HFFc6 (cell line): ENCODE data around the gene RNASE11. TPM values are rescaled to one million over a fixed set of nuclear protein-coding genes. Genes with fewer than 3 reads are reported as not detected.

Source experiments
- DNase-seq: peaks from one replicate; pipeline ENCODE4 v3.0.0-alpha.2; 2018
- H3K27ac Mint-ChIP-seq: 2 replicates; pipeline ENCODE4 v1.8.0; 2020; ENCODE audit warnings: mild to moderate bottlenecking, mixed read lengths
- H3K27me3 Mint-ChIP-seq: 2 replicates; pipeline ENCODE4 v1.8.0; 2021; ENCODE audit warnings: mild to moderate bottlenecking, moderate library complexity, mixed read lengths; ENCODE audit not compliant: insufficient read depth
- H3K36me3 Mint-ChIP-seq: 2 replicates; pipeline ENCODE4 v1.8.0; 2021; ENCODE audit warnings: low read depth, mixed read lengths
- H3K4me1 Mint-ChIP-seq: 2 replicates; pipeline ENCODE4 v1.8.0; 2020; ENCODE audit warnings: low read depth, mixed read lengths
- H3K4me3 Mint-ChIP-seq: 2 replicates; pipeline ENCODE4 v1.8.0; 2020; ENCODE audit warnings: mild to moderate bottlenecking, moderate library complexity, mixed read lengths
- H3K9me3 Mint-ChIP-seq: 2 replicates; pipeline ENCODE4 v1.8.0; 2020; ENCODE audit warnings: mild to moderate bottlenecking, mixed read lengths
- total RNA-seq, 6 experiments: library from RNA; stranded (reverse); fragmentation: NEBNext Ultra II Directional; extraction: Animal tissue kit (Norgen Biotek cat#: 25700); gene quantifications; 2 replicates in 1 of 6; 3 replicates in 5 of 6; pipeline ENCODE4 v1.2.3, GENCODE V29; 2021
- TF ChIP-seq, protein P1 (sequence below): fragments of 200-600 bp; sonication (generic); IDR thresholded peaks from 2 replicates; pipeline ENCODE4 v1.5.0; 2021; ENCODE audit warnings: antibody characterized with exemption, mild to moderate bottlenecking

The RNASE11 gene
- total RNA-seq, 6 experiments from 2014 or later: not detected

DNA sequence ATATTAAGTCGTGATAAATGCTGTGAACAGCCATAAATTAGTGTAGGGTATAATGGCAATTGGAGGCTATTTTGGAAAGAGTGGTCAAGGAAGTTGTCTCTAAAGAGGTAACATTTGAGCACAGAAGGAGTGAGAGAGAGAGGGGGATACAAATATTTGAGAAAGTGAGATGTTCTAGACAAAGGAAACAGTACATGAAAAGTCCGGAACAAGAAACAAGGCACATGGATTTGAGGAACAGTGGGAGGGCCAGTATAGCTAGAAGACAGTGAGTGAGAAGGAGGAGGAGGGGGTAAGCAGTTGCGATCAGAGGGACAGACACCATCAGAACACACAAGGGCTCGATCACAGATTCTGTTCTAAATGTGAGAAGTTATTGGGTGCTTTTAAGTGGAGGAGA is 23.5 kb upstream of the RNASE11 start:
- Mint-ChIP-seq H3K27me3 (no peaks in the 10 kb centered on the region; the same call in 1 of the 2 replicates), H3K27ac (no peak overlapping the region), H3K9me3 (no peaks in the 10 kb centered on the region), H3K4me1 (peaks cover 19% of the 10 kb centered on the region; the same call in 1 of the 2 replicates), H3K4me3 (no peak overlapping the region), H3K36me3 (no peaks in the 10 kb centered on the region)
- no peak for DNase-seq
- TF ChIP-seq, protein P1, sequence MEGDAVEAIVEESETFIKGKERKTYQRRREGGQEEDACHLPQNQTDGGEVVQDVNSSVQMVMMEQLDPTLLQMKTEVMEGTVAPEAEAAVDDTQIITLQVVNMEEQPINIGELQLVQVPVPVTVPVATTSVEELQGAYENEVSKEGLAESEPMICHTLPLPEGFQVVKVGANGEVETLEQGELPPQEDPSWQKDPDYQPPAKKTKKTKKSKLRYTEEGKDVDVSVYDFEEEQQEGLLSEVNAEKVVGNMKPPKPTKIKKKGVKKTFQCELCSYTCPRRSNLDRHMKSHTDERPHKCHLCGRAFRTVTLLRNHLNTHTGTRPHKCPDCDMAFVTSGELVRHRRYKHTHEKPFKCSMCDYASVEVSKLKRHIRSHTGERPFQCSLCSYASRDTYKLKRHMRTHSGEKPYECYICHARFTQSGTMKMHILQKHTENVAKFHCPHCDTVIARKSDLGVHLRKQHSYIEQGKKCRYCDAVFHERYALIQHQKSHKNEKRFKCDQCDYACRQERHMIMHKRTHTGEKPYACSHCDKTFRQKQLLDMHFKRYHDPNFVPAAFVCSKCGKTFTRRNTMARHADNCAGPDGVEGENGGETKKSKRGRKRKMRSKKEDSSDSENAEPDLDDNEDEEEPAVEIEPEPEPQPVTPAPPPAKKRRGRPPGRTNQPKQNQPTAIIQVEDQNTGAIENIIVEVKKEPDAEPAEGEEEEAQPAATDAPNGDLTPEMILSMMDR: no peak

DNA sequence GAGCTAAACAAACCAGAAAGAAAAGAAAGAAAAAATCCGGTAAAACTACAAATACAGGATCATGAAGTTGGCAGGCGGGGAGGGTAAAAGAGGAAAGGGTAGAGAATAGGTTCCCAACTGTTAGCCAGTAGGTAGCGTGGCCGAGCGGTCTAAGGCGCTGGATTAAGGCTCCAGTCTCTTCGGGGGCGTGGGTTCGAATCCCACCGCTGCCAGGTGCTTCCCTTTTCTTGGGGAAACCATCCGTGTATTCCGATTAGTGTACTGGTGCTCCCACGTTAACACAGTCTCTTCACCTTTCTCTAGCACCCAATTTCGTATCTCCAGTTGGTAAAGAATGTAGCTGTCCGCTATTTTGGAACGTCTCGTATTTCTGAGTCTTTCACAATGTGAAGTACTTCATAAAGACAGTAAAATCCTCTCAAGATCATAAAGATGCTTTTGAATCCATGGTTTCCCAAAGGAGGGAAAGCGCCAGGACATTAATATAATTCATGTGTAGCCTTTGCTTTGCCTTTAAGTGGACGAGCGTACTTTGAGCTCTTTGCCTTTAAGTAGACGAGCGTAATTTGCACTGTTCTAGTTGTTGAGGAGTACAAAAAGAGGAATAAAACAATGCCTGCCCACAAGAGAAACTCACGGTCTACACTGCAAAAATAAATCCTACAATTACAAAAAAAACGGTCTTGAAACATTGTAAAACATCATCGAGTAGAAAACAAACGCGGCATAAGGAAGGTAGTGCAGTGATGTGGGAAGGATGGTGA is 22.4 kb upstream of the RNASE11 start:
- Mint-ChIP-seq H3K9me3 (no peaks in the 10 kb centered on the region), H3K27me3 (no peaks in the 10 kb centered on the region; the same call in 1 of the 2 replicates), H3K36me3 (no peaks in the 10 kb centered on the region), H3K4me1 (peaks cover 14% of the 10 kb centered on the region; the same call in 1 of the 2 replicates), H3K27ac (no peak overlapping the region), H3K4me3 (no peak overlapping the region)
- peak; percentile 91 for DNase-seq
- TF ChIP-seq, protein P1: no peak

DNA sequence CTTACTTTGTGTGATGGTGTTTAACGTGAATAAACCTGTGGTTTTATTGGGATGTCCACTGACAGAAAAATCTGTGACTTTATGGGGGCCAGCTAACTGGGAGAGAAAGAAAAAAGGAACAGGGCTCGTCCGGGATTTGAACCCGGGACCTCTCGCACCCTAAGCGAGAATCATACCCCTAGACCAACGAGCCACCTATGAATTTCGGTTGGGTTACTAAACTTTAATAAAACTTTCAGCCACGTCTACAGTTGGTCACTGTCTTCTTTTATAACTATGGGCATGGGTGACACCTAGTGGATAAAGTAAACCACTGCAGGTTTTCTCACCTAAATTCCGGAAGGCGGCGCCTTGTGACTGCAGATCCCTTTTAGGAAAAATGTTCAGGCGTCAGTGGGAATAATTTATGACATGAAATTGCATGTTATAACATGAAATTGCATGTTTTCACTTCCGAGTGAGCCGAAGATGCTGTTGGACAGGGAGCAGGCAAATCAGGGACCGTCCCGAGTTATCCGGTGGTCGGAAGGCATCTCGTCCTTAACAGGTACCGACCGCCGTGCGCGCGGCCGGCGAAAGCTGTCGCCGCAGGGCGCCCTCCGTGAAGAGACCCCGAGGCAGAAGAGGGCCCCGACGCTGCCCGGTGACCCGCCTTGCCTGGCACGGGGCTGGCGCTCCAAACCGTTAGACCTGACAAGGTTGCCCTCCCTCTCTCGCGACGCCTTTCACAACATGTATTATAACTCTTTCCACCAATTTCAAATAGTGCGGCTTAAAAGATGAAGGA is 21.6 kb upstream of the RNASE11 start:
- TF ChIP-seq, protein P1: peak; percentile 96
- Mint-ChIP-seq H3K4me1 (peaks cover 6% of the 10 kb centered on the region; the same call in 1 of the 2 replicates), H3K36me3 (no peaks in the 10 kb centered on the region), H3K27me3 (no peaks in the 10 kb centered on the region; the same call in 1 of the 2 replicates), H3K4me3 (no peak overlapping the region), H3K9me3 (no peaks in the 10 kb centered on the region), H3K27ac (no peak overlapping the region)
- DNase-seq: peak; percentile 88

DNA sequence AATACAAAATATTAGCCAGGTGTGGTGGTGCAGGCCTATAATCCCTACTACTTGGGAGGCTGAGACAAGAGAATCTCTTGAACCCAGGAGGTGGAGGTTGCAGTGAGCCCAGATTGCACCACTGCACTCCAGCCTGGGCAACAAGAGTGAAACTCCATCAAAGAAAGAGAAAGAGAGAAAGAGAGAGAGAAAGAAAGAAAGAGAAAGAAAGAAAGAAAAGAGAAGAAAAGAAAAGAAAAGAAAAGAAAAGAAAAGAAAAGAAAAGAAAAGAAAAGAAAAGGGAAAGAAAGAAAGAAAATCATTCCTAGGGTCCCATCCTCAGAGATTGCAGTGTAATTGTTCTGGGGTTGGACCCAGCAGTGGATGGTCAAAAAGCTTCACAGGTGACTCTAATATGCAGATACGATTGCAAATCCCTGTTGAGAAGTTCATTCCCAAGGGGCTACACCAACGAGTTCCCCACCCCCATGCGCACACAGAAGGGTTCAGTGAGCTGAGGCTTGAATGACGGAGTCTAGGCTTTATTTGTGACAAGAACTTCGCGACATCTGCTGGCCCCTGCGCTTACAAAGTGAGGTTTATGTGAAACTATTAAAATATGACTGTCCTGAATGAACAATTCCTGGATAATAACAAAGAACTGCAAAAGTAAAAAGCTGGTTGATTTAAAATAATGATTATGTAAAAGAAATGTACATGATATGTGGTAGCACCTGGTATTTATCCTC is 20.7 kb upstream of the RNASE11 start:
- no peaks in the 10 kb centered on the region; the same call in 1 of the 2 replicates for H3K27me3 Mint-ChIP-seq
- H3K4me3 Mint-ChIP-seq: no peak overlapping the region
- no peaks in the 10 kb centered on the region for H3K36me3 Mint-ChIP-seq
- TF ChIP-seq, protein P1: no peak
- H3K9me3 Mint-ChIP-seq: no peaks in the 10 kb centered on the region
- H3K27ac Mint-ChIP-seq: no peak overlapping the region
- H3K4me1 Mint-ChIP-seq: 0 out of 2 replicates have a peak, but pooled peaks cover 4% of the 10 kb centered on the region
- DNase-seq: no peak

DNA sequence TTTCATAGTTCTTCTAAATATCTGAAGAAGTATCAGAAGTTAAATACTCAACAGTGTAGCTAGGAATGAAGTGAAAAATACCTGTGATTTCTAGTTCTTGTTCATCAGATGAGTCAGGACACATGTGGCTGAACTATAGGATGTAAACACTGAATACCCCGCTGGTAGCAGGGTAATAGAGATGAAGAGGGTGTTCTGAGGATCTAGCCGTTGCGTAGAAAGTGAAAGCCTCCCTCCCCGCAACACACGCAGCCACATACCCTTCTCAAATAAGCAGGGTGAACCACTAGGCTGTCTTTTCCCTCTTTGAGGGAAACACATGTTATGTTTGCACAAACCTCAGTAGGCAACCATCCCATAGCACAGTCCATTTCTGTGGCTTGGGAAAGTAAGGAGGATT is 19.8 kb upstream of the RNASE11 start:
- 0 out of 2 replicates have a peak, but pooled peaks cover 4% of the 10 kb centered on the region for H3K4me1 Mint-ChIP-seq
- TF ChIP-seq, protein P1: no peak

More for the DNA sequence above, 19.8 kb upstream of the RNASE11 start:
- no peak for DNase-seq
- Mint-ChIP-seq H3K9me3 (no peaks in the 10 kb centered on the region), H3K27me3 (no peaks in the 10 kb centered on the region; the same call in 1 of the 2 replicates), H3K4me3 (no peak overlapping the region), H3K27ac (no peak overlapping the region), H3K36me3 (no peaks in the 10 kb centered on the region)
